ENCODE data around the gene FUZ. TPM values are rescaled to one million over a fixed set of nuclear protein-coding genes. Genes with fewer than 3 reads are reported as not detected.

The FUZ gene
- total RNA-seq, 1 experiment from 2014 or later = 13.9 TPM

- POLR2A ChIA-PET = interaction anchor here (0.5 kb wide), 1 partner anchor 21 kb away, joined by 5 read pairs; no protein-coding TSS in a partner anchor
- in situ Hi-C loops (cut with HindIII; ENCODE audit: low pct_unique_long_range_greater_than_20kb, low sequenced_read_pairs) (no loop called here), intact Hi-C loops (cut with micrococcal nuclease; ENCODE audit: unreplicated experiment) (no loop called here)
- TF ChIP-seq REST (IDR thresholded peaks at IDR 0.05; ENCODE audit: insufficient read depth in 1 of 2, low read depth in 2 of 2, low read length in 1 of 2) (no peak), SIN3A (IDR thresholded peaks at IDR 0.05; ENCODE audit: borderline replicate concordance, insufficient read depth, low read depth, low read length) (no peak), POLR2AphosphoS5 (IDR thresholded peaks at IDR 0.05; ENCODE audit: low read depth, low read length) (no peak), CTCF (IDR thresholded peaks at IDR 0.05) (no peak), TCF7L2 (IDR thresholded peaks at IDR 0.05; ENCODE audit: low read depth, low read length) (no peak)
- H3K4me3 ChIP-seq (ENCODE audit: low read depth in 2 of 2, low read length in 2 of 2) = no peak overlapping the region
- ATAC-seq (no peak), DNase-seq (ENCODE audit: low read depth, low spot score) (no peak)
- CTCF ChIA-PET = no interaction called here
- H3K36me3 ChIP-seq (ENCODE audit: control insufficient read depth, insufficient read depth, low read length) = no peaks in the 10 kb centered on the region; the same call in 1 of the 2 replicates
- H3K9me3 ChIP-seq (ENCODE audit: control insufficient read depth, insufficient read depth, low read depth, low read length) = no peaks in the 10 kb centered on the region
- no peak overlapping the region for H3K27ac ChIP-seq (ENCODE audit: low read length)
- no peaks in the 10 kb centered on the region; the same call in 1 of the 2 replicates for H3K4me1 ChIP-seq (ENCODE audit: control insufficient read depth, insufficient read depth, low read length)
- no TSS peak for BruUV-seq (replicated peaks)
- H3K27me3 ChIP-seq (ENCODE audit: control insufficient read depth, insufficient read depth, low read length) = no peaks in the 10 kb centered on the region
Measured at GRCh38 chr19:49840321-49840720, 27.2 kb upstream of the FUZ start.

- ATAC-seq (no peak), DNase-seq (ENCODE audit: low read depth, low spot score) (no peak)
- Histone ChIP-seq H3K27ac (ENCODE audit: low read length) (no peak overlapping the region), H3K4me3 (ENCODE audit: low read depth in 2 of 2, low read length in 2 of 2) (no peak overlapping the region), H3K9me3 (ENCODE audit: control insufficient read depth, insufficient read depth, low read depth, low read length) (no peaks in the 10 kb centered on the region), H3K4me1 (ENCODE audit: control insufficient read depth, insufficient read depth, low read length) (no peaks in the 10 kb centered on the region), H3K27me3 (ENCODE audit: control insufficient read depth, insufficient read depth, low read length) (no peaks in the 10 kb centered on the region), H3K36me3 (ENCODE audit: control insufficient read depth, insufficient read depth, low read length) (no peaks in the 10 kb centered on the region; the same call in 1 of the 2 replicates)
- POLR2A ChIA-PET = interaction anchor here (0.5 kb wide), 1 partner anchor 20 kb away, joined by 5 read pairs; no protein-coding TSS in a partner anchor
- intact Hi-C loops (cut with micrococcal nuclease; ENCODE audit: unreplicated experiment) (no loop called here), in situ Hi-C loops (cut with HindIII; ENCODE audit: low pct_unique_long_range_greater_than_20kb, low sequenced_read_pairs) (no loop called here)
- TF ChIP-seq TCF7L2 (IDR thresholded peaks at IDR 0.05; ENCODE audit: low read depth, low read length) = no peak
- TF ChIP-seq REST (IDR thresholded peaks at IDR 0.05; ENCODE audit: insufficient read depth in 1 of 2, low read depth in 2 of 2, low read length in 1 of 2) = no peak
- TF ChIP-seq POLR2AphosphoS5 (IDR thresholded peaks at IDR 0.05; ENCODE audit: low read depth, low read length) = no peak
- no peak for TF ChIP-seq SIN3A (IDR thresholded peaks at IDR 0.05; ENCODE audit: borderline replicate concordance, insufficient read depth, low read depth, low read length)
- CTCF ChIA-PET = no interaction called here
- BruUV-seq (replicated peaks) = no TSS peak
Measured at GRCh38 chr19:49839713-49840112, 26.6 kb upstream of the FUZ start.
